Bronchial epithelial cell (primary cell): ENCODE data around the gene CSMD2. TPM values are rescaled to one million over a fixed set of nuclear protein-coding genes. Genes with fewer than 3 reads are reported as not detected.
"Not testable (repeated sequence)": the region's sequence is repeated elsewhere in the genome, so short reads cannot be mapped to it uniquely, and the experiment has no call there.

ENCODE experiments used
- DNase-seq: peaks from one replicate; pipeline ENCODE4 v3.0.0-alpha.2; 2010; ENCODE audit warnings: low read depth
- FAIRE-seq: peaks from 2 replicates; lab custom pipeline; 2011; peaks lifted over from hg19 to GRCh38; lab: Jason Lieb, UNC
- H3K27me3 ChIP-seq: 2 replicates; pipeline ENCODE4 v1.5.1; 2011; ENCODE audit warnings: low read length; ENCODE audit not compliant: control insufficient read depth, insufficient read depth
- H3K36me3 ChIP-seq: 2 replicates; pipeline ENCODE4 v1.5.1; 2011; ENCODE audit warnings: low read length; ENCODE audit not compliant: control insufficient read depth, insufficient read depth
- H3K4me3 ChIP-seq: 2 replicates; pipeline ENCODE4 v1.5.1; 2011; ENCODE audit warnings: mild to moderate bottlenecking, low read depth, low read length, control low read depth
- total RNA-seq: library from RNA; depleted of rRNA; stranded (reverse); fragments of >200 nt; gene quantifications from 2 replicates; pipeline ENCODE4 v1.2.1, GENCODE V29; 2014
- TF ChIP-seq, protein P1 (sequence below): IDR thresholded peaks from 2 replicates; pipeline ENCODE4 v1.5.1; 2011; ENCODE audit warnings: mild to moderate bottlenecking, moderate library complexity, low read length, control low read depth, inconsistent platforms; ENCODE audit not compliant: insufficient read depth, severe bottlenecking

The CSMD2 gene
- total RNA-seq, 1 donor from 2014 or later = not detected

DNA sequence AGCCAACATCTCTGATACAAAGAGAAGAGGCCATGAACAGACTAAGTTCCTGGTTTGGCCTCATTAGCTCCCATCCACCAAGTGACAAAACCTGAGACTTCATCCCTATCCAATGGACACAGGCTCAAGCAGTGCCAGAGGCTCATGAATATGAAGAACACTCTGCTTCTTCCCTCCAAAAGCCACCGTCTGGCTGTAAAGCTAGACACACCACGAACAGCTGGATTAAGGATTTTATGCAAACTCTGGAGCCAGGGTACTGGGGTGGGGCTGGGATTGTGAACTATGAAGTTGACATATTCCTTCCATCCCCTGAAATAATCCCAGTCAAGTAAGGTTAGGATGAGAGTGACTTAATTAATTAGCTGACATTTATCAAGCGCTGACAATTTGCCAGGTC, 139.4 kb downstream of the CSMD2 start:
- no peaks in the 10 kb centered on the region for H3K27me3 ChIP-seq
- FAIRE-seq = no peak
- TF ChIP-seq, protein P1, sequence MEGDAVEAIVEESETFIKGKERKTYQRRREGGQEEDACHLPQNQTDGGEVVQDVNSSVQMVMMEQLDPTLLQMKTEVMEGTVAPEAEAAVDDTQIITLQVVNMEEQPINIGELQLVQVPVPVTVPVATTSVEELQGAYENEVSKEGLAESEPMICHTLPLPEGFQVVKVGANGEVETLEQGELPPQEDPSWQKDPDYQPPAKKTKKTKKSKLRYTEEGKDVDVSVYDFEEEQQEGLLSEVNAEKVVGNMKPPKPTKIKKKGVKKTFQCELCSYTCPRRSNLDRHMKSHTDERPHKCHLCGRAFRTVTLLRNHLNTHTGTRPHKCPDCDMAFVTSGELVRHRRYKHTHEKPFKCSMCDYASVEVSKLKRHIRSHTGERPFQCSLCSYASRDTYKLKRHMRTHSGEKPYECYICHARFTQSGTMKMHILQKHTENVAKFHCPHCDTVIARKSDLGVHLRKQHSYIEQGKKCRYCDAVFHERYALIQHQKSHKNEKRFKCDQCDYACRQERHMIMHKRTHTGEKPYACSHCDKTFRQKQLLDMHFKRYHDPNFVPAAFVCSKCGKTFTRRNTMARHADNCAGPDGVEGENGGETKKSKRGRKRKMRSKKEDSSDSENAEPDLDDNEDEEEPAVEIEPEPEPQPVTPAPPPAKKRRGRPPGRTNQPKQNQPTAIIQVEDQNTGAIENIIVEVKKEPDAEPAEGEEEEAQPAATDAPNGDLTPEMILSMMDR = no peak
- DNase-seq = no peak
- H3K36me3 ChIP-seq = no peaks in the 10 kb centered on the region
- no peak overlapping the region for H3K4me3 ChIP-seq

DNA sequence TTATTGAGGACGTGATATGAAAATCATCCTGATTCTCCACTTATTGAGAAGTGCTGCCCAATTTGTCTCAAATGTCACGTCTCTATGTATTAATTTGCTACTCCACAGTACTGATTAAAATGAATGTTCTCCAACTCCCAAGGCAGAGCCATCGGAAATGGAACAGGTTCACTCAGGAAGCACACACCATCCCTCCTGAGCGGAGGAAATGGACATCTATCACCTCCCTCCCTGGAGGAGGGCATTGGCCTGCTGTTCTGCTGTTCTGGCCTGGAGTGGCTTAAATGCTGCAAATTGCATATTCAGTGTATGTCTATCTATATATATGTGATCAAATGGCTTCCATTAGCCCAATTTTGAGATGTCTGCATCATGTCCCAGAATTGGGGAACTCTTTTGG, 140.5 kb downstream of the CSMD2 start:
- FAIRE-seq = no peak
- TF ChIP-seq, protein P1 = no peak

DNA sequence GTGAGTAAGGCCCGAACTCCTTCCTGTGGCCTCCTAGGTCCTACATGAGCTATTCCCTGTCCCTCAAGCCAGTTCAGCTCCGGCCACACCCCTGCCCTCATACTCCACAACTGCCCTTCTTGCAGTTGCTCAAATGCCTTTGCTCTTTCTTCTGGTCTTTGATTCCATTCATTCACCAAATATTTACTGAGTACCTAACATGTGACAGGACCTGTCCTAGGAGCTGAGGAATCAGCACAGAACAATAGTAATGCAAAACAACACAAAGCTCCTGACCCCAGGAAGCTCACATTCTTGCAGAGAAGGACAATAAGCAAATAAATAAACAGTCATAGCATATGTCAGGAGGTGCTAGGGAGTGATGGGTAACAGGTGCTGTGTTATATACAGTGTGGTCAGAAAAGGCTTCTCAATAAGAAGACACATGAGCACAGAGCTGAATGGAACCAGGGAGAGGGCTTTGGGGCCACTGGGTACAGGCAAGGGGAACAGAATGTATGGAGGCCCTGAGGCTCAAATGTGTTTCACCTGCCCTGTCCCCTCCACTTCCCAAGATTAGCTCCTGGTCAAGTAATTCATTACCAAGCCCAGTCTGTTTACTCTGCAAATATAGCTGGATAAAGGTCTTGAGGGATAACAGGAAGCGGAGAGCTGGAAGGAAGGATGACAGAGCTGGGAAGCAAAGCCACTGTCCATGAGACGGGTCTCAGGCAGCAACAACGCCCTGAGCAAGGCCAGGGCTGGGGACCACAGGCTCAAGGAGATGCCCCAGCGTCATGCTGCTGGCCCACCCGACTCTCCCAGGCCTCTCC, 145.1 kb downstream of the CSMD2 start:
- Histone ChIP-seq H3K36me3 (no peaks in the 10 kb centered on the region), H3K27me3 (no peaks in the 10 kb centered on the region), H3K4me3 (no peak overlapping the region)
- FAIRE-seq (no peak), DNase-seq (no peak)
- TF ChIP-seq, protein P1 = no peak

More for the DNA sequence above, 140.5 kb downstream of the CSMD2 start:
- Histone ChIP-seq H3K4me3 (no peak overlapping the region), H3K27me3 (no peaks in the 10 kb centered on the region), H3K36me3 (no peaks in the 10 kb centered on the region)
- DNase-seq = no peak

DNA sequence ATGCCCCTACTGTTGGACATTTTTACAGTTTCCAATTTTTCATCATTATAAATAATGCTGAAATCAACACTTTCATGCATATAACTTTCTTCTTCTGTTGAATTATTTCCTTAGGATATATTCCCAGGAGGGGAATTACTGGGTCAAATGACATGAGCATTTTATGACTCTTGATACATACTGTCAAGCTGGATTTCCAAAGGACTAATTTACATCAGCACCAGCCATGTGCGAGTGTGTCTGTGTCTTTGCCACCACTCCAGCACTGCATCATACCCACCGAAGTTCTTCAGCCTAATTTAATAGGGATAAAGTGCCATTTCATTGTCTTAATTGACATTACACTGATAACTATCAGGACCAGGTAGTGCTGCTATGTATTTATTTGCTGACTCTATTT, 146.7 kb downstream of the CSMD2 start:
- DNase-seq (no peak), FAIRE-seq (no peak)
- Histone ChIP-seq H3K4me3 (no peak overlapping the region), H3K27me3 (no peaks in the 10 kb centered on the region), H3K36me3 (no peaks in the 10 kb centered on the region)
- TF ChIP-seq, protein P1 = no peak

DNA sequence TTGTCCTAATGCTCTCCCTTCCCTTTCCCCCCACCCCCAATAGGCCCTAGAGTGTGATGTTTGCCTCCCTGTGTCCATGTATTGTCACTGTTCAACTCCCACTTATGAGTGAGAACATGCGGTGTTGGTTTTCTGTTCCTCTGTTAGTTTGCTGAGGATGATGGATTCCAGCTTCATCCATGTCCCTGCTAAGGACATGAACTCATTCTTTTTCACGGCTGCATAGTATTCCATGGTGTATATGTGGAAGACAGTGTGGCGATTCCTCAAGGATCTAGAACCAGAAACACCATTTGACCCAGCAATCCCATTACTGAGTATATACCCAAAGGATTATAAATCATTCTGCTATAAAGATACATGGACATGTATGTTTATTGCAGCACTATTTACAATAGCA, 148.7 kb downstream of the CSMD2 start:
- not testable (repeated sequence) for FAIRE-seq, H3K27me3 ChIP-seq, H3K4me3 ChIP-seq, H3K36me3 ChIP-seq, DNase-seq

DNA sequence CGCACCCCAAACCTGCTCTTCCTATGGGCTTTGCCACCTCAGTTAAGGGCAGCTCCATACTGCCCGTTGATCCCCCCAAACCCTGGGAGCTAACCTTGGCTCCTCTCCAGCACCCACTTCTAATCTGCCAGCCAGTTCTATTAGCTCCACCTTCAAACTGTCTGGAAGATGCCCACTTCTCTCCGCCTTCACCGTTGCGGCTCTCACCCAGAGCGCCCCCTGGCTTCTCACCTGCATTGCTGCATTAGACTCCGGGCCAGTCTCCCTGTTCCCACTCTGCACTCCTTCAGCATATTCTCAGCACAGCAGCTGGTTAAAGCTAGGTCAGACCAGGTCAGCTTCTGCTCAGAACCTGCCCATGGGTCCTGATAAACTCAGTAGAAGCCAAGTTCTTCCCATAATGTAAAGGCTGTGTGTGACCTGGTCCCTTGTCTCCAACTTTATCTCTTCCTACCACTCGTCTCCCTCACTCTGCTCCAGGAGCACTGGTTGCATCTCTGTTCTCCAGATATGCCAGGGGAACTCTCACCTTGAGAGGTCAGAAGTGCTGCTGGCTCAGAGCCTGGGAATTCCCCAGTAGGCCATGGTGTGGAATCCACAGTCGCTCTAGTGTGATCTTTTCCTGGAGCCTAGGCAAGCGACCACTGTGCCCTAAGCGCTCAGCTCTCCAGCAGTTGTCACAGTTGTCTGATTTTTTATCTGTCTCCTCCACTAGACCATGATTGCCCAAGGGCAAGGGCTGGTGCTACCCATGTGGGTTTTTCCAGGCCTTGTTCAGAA, 150.9 kb downstream of the CSMD2 start:
- Histone ChIP-seq H3K27me3 (no peaks in the 10 kb centered on the region), H3K36me3 (no peaks in the 10 kb centered on the region), H3K4me3 (no peak overlapping the region)
- no peak for DNase-seq
- peak; percentile 66 for FAIRE-seq
- TF ChIP-seq, protein P1 = no peak
